Measurements from ENCODE around the gene NHSL1.
A peak's percentile ranks its signal among the peaks of the same experiment; 100 is the strongest.

GRCh38 chr6:138421608-138422007 is 77.7 kb downstream of the NHSL1 start:
- TF ChIP-seq EGR1 (IDR thresholded peaks at IDR 0.05; ENCODE audit: low read depth in 2 of 2) (no peak), CTCF (IDR thresholded peaks at IDR 0.05; ENCODE audit: low read depth, low read length, missing input control) (no peak), ATF3 (IDR thresholded peaks at IDR 0.05) (no peak), TAF1 (conservative IDR thresholded peaks at IDR 0.05) (no peak), GABPA (IDR thresholded peaks at IDR 0.05 in 1 of 2, conservative IDR thresholded peaks at IDR 0.05 in 1 of 2) (no peak), REST (IDR thresholded peaks at IDR 0.05) (peak; percentile 48), MAX (IDR thresholded peaks at IDR 0.05) (peak; percentile 87), JUND (IDR thresholded peaks at IDR 0.05) (peak in 1 of 2 donors; percentile 59), SP1 (IDR thresholded peaks at IDR 0.05) (peak; percentile 71), FOXA2 (IDR thresholded peaks at IDR 0.05) (no peak), YY1 (IDR thresholded peaks at IDR 0.05) (peak; percentile 73), RAD21 (IDR thresholded peaks at IDR 0.05) (peak; percentile 54 to 70), RXRA (IDR thresholded peaks at IDR 0.05) (peak; percentile 73 to 86), HNF4A (conservative IDR thresholded peaks at IDR 0.05) (peak; percentile 94 to 96)

All from liver (tissue), 3 donors.